ENCODE data around the gene VASH2.

GRCh38 chr1:212957546-212957945 lies 7.2 kb downstream of the VASH2 start:
- TF ChIP-seq, protein P1, sequence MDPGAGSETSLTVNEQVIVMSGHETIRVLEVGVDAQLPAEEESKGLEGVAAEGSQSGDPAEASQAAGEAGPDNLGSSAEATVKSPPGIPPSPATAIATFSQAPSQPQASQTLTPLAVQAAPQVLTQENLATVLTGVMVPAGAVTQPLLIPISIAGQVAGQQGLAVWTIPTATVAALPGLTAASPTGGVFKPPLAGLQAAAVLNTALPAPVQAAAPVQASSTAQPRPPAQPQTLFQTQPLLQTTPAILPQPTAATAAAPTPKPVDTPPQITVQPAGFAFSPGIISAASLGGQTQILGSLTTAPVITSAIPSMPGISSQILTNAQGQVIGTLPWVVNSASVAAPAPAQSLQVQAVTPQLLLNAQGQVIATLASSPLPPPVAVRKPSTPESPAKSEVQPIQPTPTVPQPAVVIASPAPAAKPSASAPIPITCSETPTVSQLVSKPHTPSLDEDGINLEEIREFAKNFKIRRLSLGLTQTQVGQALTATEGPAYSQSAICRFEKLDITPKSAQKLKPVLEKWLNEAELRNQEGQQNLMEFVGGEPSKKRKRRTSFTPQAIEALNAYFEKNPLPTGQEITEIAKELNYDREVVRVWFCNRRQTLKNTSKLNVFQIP (CRISPR knock-in tag; IDR thresholded peaks at IDR 0.05; ENCODE audit: borderline replicate concordance, low read depth) = no peak
- TF ChIP-seq RARB (CRISPR knock-in tag; IDR thresholded peaks at IDR 0.05) (no peak), BACH2 (CRISPR knock-in tag; IDR thresholded peaks at IDR 0.05; ENCODE audit: borderline replicate concordance) (no peak), TCF4 (CRISPR knock-in tag; IDR thresholded peaks at IDR 0.05; ENCODE audit: borderline replicate concordance) (no peak), PATZ1 (CRISPR knock-in tag; IDR thresholded peaks at IDR 0.05; ENCODE audit: borderline replicate concordance) (no peak), ISL1 (CRISPR knock-in tag; IDR thresholded peaks at IDR 0.05) (no peak), ARNTL (CRISPR knock-in tag; IDR thresholded peaks at IDR 0.05; ENCODE audit: borderline replicate concordance, low read depth) (no peak), ZNF8 (CRISPR knock-in tag; IDR thresholded peaks at IDR 0.05) (no peak), SNAI2 (CRISPR knock-in tag; IDR thresholded peaks at IDR 0.05) (no peak), CSDC2 (CRISPR knock-in tag; IDR thresholded peaks at IDR 0.05) (no peak)
- TF ChIP-seq, protein P2, sequence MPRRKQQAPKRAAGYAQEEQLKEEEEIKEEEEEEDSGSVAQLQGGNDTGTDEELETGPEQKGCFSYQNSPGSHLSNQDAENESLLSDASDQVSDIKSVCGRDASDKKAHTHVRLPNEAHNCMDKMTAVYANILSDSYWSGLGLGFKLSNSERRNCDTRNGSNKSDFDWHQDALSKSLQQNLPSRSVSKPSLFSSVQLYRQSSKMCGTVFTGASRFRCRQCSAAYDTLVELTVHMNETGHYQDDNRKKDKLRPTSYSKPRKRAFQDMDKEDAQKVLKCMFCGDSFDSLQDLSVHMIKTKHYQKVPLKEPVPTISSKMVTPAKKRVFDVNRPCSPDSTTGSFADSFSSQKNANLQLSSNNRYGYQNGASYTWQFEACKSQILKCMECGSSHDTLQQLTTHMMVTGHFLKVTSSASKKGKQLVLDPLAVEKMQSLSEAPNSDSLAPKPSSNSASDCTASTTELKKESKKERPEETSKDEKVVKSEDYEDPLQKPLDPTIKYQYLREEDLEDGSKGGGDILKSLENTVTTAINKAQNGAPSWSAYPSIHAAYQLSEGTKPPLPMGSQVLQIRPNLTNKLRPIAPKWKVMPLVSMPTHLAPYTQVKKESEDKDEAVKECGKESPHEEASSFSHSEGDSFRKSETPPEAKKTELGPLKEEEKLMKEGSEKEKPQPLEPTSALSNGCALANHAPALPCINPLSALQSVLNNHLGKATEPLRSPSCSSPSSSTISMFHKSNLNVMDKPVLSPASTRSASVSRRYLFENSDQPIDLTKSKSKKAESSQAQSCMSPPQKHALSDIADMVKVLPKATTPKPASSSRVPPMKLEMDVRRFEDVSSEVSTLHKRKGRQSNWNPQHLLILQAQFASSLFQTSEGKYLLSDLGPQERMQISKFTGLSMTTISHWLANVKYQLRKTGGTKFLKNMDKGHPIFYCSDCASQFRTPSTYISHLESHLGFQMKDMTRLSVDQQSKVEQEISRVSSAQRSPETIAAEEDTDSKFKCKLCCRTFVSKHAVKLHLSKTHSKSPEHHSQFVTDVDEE (CRISPR knock-in tag; IDR thresholded peaks at IDR 0.05) = no peak

All from SK-N-SH treated with all-trans-retinoic acid at 6 μM for 48 hours (cell line).